ENCODE data around the gene TRMT5.

TRMT5 gene, protein sequence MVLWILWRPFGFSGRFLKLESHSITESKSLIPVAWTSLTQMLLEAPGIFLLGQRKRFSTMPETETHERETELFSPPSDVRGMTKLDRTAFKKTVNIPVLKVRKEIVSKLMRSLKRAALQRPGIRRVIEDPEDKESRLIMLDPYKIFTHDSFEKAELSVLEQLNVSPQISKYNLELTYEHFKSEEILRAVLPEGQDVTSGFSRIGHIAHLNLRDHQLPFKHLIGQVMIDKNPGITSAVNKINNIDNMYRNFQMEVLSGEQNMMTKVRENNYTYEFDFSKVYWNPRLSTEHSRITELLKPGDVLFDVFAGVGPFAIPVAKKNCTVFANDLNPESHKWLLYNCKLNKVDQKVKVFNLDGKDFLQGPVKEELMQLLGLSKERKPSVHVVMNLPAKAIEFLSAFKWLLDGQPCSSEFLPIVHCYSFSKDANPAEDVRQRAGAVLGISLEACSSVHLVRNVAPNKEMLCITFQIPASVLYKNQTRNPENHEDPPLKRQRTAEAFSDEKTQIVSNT

DNA sequence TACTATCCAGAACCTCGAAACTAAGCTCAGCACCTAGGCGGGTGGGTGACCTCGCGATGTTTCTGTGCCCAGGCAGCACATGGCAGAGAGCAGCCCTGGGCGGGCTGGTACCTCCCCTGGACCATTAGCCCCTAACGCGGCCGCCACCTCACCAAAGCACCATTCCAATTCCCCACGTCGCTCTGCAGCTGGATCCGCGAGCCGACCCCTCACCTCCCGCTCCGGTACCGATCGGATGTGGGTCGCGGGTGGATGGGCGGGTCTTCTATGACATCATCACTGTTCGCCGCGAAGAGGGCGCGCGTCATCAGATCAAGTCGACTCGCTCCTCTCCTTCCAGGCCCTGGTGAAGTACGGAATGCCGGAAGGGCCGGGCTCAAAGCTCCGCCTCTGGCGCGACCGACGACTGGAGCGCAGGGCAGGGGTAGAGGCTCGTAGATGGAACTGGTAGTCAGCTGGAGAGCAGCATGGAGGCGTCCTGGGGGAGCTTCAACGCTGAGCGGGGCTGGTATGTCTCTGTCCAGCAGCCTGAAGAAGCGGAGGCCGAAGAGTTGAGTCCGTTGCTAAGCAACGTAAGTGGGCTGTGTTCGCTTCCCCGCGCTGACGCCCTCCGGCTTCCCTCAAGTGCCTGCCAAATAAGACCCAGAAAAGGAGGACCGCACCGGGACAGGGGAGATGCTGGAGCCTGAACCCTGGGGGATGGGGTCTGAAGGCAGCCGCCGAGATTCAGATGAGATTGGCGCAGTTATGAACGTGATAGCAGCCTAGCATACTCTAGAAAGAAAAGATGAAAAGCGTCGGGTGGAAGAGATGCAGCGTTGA is at the start of gene TRMT5, which contains the start of gene SLC38A6:
TSS of gene TRMT5 (minus strand) at position 269 of the 822 bp plus-strand sequence. CDS start at position 163, 106 bp downstream.
TSS of gene SLC38A6 (plus strand) at position 435 of the 822 bp plus-strand sequence. CDS start at position 468, 33 bp downstream.
- H3K36me3 Mint-ChIP-seq: peaks cover 24% of the 10 kb centered on the region

DNA sequence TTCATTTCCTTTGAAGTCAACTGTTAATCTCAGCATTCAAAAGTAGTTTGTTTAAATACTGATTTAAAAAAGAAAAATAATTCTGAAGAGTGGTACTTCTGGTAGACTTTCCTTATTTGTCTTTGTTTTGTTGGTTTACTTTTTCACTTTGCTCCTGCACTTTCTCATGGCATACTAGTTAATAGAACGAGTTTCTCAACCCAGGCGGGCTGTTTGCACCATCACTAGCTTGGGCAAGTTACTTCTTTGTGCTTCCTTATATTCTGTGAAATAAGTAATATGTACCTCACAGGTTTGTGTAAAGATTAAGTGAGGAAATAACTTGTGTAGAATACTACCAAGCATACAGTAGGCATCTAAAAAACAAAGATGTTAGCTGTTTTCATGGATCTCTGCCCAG is 45.6 kb upstream of the TRMT5 start:
- Mint-ChIP-seq H3K27me3 (no peaks in the 10 kb centered on the region), H3K27ac (no peak overlapping the region), H3K4me3 (no peak overlapping the region), H3K36me3 (peaks cover 5% of the 10 kb centered on the region), H3K9me3 (ENCODE audit: low read depth) (no peaks in the 10 kb centered on the region), H3K4me1 (ENCODE audit: low read depth) (no peaks in the 10 kb centered on the region)

More for the DNA sequence above, at the start of gene TRMT5, which contains the start of gene SLC38A6:
- H3K4me3 Mint-ChIP-seq: no peak within 1 kb of the TSS
- peaks cover 32% of the 10 kb centered on the region for H3K4me1 Mint-ChIP-seq (ENCODE audit: low read depth)
- H3K27me3 Mint-ChIP-seq: no peaks in the 10 kb centered on the region
- H3K9me3 Mint-ChIP-seq (ENCODE audit: low read depth): no peaks in the 10 kb centered on the region
- no peak within 1 kb of the TSS for H3K27ac Mint-ChIP-seq

DNA sequence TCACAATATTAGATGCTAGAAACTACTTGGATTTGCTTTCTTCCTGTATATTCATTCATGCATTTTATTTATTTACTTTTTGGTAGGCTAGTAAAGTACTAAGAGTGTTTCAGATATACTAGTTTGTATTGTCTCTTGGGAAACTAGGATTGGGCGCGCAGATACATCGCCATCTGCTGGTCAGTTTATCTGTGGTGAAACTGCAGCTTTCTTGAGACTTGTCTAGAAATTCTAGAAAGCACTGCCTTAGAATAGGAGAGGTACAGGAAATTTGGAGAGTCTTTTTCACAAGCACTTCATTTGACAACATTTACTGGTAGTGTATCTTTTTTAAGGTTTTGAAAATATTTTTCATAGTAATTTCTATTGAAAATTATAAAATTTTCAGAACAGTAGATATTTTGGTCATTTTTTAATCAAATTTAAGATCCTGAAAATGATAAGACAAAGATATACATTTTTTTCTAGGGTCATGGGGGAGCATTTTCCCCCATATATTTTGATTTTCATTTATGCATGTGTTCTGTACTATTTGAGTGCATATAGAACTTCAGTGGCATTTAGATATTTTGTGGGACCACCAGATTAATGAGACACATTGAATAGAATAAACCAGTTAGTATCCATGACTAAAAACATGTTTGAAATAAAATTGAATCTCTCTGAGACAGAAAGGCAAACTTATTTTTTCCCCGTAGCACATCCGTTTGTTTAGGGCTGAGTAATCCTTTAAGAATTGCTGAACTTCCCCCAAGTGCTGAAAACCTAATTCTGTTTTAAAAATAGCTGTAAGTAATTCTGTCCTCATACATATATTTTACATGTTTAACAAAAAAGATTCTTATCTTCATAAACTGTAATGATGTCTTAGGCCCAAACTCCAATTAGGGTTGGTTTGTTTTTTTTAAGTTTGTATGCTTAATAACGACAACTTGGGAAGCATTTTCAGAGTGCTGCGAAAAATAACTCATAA is 44.7 kb upstream of the TRMT5 start:
- Mint-ChIP-seq H3K4me3 (no peak overlapping the region), H3K4me1 (ENCODE audit: low read depth) (no peaks in the 10 kb centered on the region), H3K27ac (no peak overlapping the region), H3K36me3 (peaks cover 4% of the 10 kb centered on the region), H3K9me3 (ENCODE audit: low read depth) (no peaks in the 10 kb centered on the region), H3K27me3 (no peaks in the 10 kb centered on the region)

DNA sequence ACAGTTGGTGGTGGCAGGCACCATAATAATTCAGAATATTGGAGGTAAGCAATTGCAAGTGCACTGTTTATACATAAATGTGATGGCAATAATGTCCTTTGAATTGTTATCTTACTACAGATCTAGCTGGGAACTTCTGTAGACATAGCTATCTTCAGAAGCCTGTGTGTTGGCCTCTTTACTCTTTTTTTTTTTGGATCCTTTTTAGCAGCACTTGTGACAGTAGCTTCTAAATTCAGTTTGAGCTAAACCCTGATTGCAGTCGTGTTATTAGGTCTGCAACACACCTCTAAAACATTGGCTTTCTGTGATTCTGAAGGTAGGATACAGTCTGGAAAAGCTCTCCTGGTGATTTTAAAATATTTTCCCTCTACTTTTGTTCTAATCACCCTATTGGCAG is 38.7 kb upstream of the TRMT5 start:
- no peak overlapping the region for H3K4me3 Mint-ChIP-seq
- H3K9me3 Mint-ChIP-seq (ENCODE audit: low read depth): no peaks in the 10 kb centered on the region
- H3K27me3 Mint-ChIP-seq: no peaks in the 10 kb centered on the region
- H3K4me1 Mint-ChIP-seq (ENCODE audit: low read depth): no peaks in the 10 kb centered on the region
- peaks cover 4% of the 10 kb centered on the region for H3K36me3 Mint-ChIP-seq
- H3K27ac Mint-ChIP-seq: no peak overlapping the region

DNA sequence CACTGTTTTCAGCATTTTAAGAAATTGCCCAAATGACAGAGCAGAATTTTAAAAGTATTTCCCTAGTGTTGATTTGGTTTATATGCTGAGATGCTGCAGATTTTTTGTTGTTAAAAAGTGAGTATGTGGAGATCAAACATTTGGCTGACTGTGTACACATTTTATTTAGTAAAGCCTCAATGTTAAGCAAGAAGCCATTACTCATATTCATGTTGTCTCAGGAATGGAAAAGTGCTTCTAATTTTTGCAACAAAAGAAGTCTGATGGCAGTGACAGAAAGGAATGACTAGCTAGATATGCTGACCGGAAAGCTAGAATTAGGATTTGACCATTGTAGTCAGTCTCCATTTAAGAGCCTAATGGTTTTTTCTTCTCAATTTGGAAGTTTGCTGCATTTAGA is 22.7 kb upstream of the TRMT5 start:
- H3K4me1 Mint-ChIP-seq (ENCODE audit: low read depth): no peaks in the 10 kb centered on the region
- H3K36me3 Mint-ChIP-seq: peaks cover 29% of the 10 kb centered on the region
- no peak overlapping the region for H3K4me3 Mint-ChIP-seq
- H3K9me3 Mint-ChIP-seq (ENCODE audit: low read depth): peaks cover 4% of the 10 kb centered on the region
- no peak overlapping the region for H3K27ac Mint-ChIP-seq
- no peaks in the 10 kb centered on the region for H3K27me3 Mint-ChIP-seq

DNA sequence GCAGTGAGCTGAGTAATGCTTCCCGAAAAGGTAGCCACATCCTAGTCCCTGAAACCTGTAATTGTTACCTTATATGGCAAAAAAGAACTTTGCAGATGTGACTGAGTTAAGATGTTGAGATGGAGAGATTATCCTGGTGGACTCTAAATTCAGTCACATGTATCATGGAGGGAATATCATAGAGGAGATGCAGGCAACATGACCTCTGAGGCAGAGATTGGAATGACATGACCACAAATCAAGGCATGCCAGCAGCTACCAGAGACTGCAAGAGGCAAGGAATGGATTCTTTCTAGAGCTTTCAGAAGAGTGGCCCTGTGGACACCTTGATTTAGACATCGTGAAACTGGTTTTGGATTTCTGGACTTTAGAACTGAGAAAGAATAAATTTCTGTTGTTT is 18.7 kb upstream of the TRMT5 start:
- no peaks in the 10 kb centered on the region for H3K4me1 Mint-ChIP-seq (ENCODE audit: low read depth)
- H3K27me3 Mint-ChIP-seq: no peaks in the 10 kb centered on the region
- H3K36me3 Mint-ChIP-seq: peaks cover 48% of the 10 kb centered on the region

DNA sequence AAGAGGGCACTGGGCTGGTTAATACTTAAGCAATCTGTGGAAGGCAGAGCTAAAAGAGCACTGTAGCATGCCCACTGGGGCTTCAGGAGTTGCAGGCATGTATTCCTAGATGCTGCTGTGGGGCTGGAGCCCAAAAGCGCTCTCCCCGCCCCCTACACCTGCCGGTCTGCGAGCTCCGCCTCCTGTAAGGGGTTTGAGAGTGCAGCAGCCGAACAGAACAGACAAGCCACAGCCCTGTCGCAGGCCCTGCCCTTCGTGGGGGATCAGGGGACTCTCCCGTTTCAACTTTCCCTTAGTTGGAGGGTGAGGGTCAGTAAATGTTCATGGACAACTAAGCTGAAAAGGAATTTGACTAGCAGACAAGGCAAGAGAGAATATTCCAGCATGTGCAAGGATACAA is 17.7 kb upstream of the TRMT5 start:
- H3K4me1 Mint-ChIP-seq (ENCODE audit: low read depth): no peaks in the 10 kb centered on the region
- H3K27ac Mint-ChIP-seq: no peak overlapping the region
- H3K27me3 Mint-ChIP-seq: no peaks in the 10 kb centered on the region
- peaks cover 43% of the 10 kb centered on the region for H3K36me3 Mint-ChIP-seq
- H3K9me3 Mint-ChIP-seq (ENCODE audit: low read depth): peaks cover 4% of the 10 kb centered on the region
- H3K4me3 Mint-ChIP-seq: no peak overlapping the region

More for the DNA sequence above, 18.7 kb upstream of the TRMT5 start:
- peaks cover 4% of the 10 kb centered on the region for H3K9me3 Mint-ChIP-seq (ENCODE audit: low read depth)
- H3K27ac Mint-ChIP-seq: no peak overlapping the region
- no peak overlapping the region for H3K4me3 Mint-ChIP-seq

DNA sequence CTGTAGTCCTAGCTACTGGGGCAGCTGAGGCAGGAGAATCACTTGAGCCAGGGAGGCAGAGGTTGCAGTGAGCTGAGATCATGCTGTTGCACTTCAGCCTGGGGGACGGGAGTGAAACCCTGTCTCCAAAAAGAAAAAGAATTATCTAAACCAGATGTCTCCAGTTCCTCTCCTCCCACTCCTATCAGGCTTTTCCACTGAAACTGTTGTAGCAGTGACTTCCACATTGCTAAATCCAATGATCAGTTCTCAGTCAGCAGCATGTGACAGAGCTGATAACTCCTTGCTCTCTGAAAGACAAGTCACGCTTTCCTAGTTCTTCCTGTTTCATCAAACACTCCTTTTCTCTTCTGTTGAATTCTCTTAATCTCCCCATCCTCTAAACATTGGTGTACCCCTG is 8.7 kb upstream of the TRMT5 start:
- no peaks in the 10 kb centered on the region for H3K27me3 Mint-ChIP-seq
- H3K4me1 Mint-ChIP-seq (ENCODE audit: low read depth): peaks cover 7% of the 10 kb centered on the region
- peaks cover 22% of the 10 kb centered on the region for H3K36me3 Mint-ChIP-seq

DNA sequence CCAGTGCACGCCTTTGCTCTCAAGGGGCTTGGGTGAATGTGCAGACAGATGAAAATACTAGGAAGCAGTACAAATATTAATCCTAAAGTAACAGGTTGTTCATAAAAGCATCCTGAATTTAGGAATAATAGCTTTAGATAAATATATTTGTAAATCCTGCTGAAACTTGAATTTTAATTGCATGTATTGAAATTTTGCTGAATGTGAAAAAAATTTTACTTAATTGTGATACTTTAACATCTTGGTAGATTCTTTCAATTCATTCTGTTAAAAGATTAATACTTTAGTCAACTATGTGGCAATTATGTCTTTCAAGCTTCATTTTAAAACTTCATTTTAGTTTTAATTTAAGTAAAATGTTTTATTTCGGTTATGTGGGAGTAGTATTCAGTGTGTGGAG is 5.6 kb upstream of the TRMT5 start:
- Mint-ChIP-seq H3K27ac (no peak overlapping the region), H3K27me3 (no peaks in the 10 kb centered on the region), H3K9me3 (ENCODE audit: low read depth) (no peaks in the 10 kb centered on the region), H3K36me3 (peaks cover 15% of the 10 kb centered on the region), H3K4me1 (ENCODE audit: low read depth) (peaks cover 7% of the 10 kb centered on the region), H3K4me3 (no peak overlapping the region)

More for the DNA sequence above, 8.7 kb upstream of the TRMT5 start:
- Mint-ChIP-seq H3K4me3 (no peak overlapping the region), H3K9me3 (ENCODE audit: low read depth) (no peaks in the 10 kb centered on the region), H3K27ac (no peak overlapping the region)

DNA sequence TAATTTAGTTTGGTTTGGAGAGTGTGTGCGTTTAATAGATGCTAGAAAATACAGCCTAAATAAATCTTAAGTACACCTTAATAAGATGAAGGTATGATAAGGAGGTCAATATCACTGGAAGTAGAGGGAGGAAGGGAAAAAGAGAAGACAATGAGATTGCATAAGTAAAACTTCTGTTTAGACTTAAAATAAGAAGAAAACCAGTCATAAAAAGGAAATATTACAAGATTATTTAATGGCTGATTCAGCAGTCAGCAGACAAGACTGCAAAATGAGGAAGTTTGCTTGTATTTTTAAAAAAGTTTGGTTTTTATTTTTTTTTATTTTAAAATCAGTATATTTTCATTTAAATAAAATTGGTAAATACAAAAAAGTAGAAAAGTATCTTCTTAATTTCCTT is 3.3 kb upstream of the TRMT5 start:
- Mint-ChIP-seq H3K4me1 (ENCODE audit: low read depth) (peaks cover 13% of the 10 kb centered on the region), H3K36me3 (peaks cover 14% of the 10 kb centered on the region), H3K4me3 (no peak overlapping the region), H3K27ac (no peak overlapping the region), H3K27me3 (no peaks in the 10 kb centered on the region), H3K9me3 (ENCODE audit: low read depth) (no peaks in the 10 kb centered on the region)

DNA sequence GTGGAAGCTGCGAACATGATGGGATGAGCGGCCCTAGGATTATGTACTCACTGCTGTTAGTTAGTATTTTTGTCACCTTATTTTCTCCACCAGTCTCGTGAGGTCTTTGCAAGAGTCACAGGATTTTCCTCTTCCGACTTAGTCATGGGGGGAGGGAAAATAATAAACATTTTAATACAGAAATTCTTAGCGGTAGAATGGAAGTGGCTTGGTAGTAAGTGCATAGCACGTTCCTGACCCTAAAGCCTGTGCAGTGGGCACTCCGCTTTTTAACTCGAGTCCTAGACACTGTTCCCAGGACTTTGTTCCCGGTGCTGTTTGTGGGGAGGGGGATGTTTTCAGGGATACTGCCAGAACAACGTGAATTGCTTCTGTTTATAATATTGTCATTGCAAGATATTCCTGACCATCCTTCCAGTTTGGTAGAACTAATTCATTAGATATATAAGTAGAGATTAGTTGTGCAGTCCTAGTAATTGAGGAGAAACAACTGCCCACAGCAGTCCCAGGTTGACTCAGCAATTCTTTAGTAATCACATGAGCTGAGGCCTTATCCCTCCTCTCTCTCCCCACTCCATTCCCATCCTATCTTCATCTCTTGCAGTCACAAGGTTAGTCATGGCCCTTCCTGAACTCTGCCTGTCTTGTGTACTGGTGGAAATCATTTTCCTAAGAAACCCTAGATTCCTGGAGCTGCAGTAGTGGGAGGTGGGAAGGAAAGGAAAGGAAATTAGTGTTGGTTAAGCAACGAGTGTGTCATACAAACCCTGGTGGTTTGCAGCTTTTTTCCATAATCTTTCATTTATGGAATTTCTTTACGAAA is 965 bp upstream of the TRMT5 start:
- no peak overlapping the region for H3K4me3 Mint-ChIP-seq
- H3K4me1 Mint-ChIP-seq (ENCODE audit: low read depth): peaks cover 28% of the 10 kb centered on the region

DNA sequence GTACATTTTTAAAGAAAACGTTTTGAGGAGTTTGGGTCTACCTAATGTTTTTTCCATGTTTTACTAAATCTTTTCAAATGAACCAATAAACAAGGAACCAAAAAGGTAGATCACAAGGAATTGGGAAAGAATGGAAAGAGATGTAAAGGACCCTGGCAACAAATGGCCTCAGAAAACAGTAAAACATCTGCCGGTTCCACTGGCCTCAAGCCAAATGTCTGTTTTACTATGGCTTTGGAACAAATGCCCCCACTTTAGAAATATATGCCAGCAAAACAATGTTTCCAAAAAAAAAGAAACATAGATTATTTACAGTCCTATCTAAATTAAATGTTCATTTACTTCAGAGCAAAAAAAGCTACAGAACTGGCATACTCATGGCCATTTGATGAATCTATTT is 3.0 kb downstream of the TRMT5 start:
- Mint-ChIP-seq H3K9me3 (ENCODE audit: low read depth) (no peaks in the 10 kb centered on the region), H3K36me3 (peaks cover 25% of the 10 kb centered on the region), H3K4me1 (ENCODE audit: low read depth) (peaks cover 37% of the 10 kb centered on the region), H3K4me3 (peak overlapping the region; percentile 54), H3K27me3 (no peaks in the 10 kb centered on the region), H3K27ac (no peak overlapping the region)

More for the DNA sequence above, 965 bp upstream of the TRMT5 start:
- no peaks in the 10 kb centered on the region for H3K9me3 Mint-ChIP-seq (ENCODE audit: low read depth)
- H3K36me3 Mint-ChIP-seq: peaks cover 22% of the 10 kb centered on the region
- no peak overlapping the region for H3K27ac Mint-ChIP-seq
- H3K27me3 Mint-ChIP-seq: no peaks in the 10 kb centered on the region

DNA sequence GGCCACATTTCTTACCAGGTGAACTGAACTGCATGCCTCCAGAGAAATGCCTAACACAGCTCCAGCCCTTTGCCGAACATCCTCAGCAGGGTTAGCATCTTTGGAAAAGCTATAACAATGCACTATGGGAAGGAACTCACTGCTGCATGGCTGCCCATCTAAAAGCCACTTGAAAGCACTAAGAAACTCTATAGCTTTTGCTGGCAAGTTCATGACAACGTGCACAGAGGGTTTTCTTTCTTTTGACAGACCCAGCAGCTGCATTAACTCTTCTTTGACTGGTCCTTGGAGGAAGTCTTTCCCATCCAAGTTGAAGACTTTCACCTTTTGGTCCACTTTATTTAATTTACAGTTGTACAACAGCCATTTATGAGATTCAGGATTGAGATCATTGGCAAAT is 5.3 kb downstream of the TRMT5 start:
- Mint-ChIP-seq H3K27ac (no peak overlapping the region), H3K36me3 (peaks cover 25% of the 10 kb centered on the region), H3K4me3 (no peak overlapping the region), H3K4me1 (ENCODE audit: low read depth) (peaks cover 37% of the 10 kb centered on the region), H3K27me3 (no peaks in the 10 kb centered on the region), H3K9me3 (ENCODE audit: low read depth) (no peaks in the 10 kb centered on the region)
